ENCODE results near the gene WAS.

DNA sequence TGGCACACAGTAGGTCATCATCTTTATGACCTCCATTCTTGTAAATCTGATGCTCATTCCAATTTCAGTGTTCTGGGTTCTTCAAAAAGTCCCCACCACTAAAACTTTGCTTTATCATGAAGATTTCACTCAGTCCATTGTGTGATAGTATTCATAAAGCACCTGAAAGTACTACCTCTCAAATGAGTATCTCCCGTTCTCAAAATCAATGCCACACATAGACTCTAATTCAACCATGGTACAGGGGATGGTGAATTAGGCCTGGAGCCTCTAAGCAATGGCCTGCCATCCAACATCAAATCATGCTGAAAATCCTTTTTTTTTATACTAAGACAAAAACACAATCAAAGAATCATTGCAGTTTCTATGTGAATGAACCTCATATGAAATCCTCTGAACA is 19.4 kb upstream of the WAS start:
- TF ChIP-seq EZH2 (IDR thresholded peaks at IDR 0.05): no peak
- TF ChIP-seq FOXP2 (optimal IDR thresholded peaks at IDR 0.05; ENCODE audit: control extremely low read depth, extremely low read length, insufficient read depth): no peak
- no peak for TF ChIP-seq POLR2AphosphoS5 (IDR thresholded peaks at IDR 0.05; ENCODE audit: borderline replicate concordance, low read depth, low read length)
